Glutamatergic neuron (in vitro differentiated cells): ENCODE measurements around the gene RXRG. TPM values are rescaled to one million over a fixed set of nuclear protein-coding genes. Genes with fewer than 3 reads are reported as not detected.

Experiments used
- DNase-seq: peaks from one replicate; pipeline ENCODE4 v3.0.0; 2022
- H3K27ac Mint-ChIP-seq: one replicate; pipeline ENCODE4 v1.8.0; 2020; ENCODE audit warnings: mild to moderate bottlenecking, mixed read lengths, inconsistent platforms; ENCODE audit not compliant: unreplicated experiment
- H3K27me3 Mint-ChIP-seq: one replicate; pipeline ENCODE4 v1.8.0; 2020; ENCODE audit warnings: mild to moderate bottlenecking, moderate library complexity, mixed read lengths, inconsistent platforms; ENCODE audit not compliant: unreplicated experiment
- H3K36me3 Mint-ChIP-seq: one replicate; pipeline ENCODE4 v1.8.0; 2020; ENCODE audit warnings: mild to moderate bottlenecking, mixed read lengths, inconsistent platforms; ENCODE audit not compliant: unreplicated experiment
- H3K4me1 Mint-ChIP-seq: one replicate; pipeline ENCODE4 v1.8.0; 2020; ENCODE audit warnings: mild to moderate bottlenecking, low read depth, mixed read lengths, inconsistent platforms; ENCODE audit not compliant: unreplicated experiment
- H3K4me3 Mint-ChIP-seq: one replicate; pipeline ENCODE4 v1.8.0; 2020; ENCODE audit warnings: mild to moderate bottlenecking, mixed read lengths, inconsistent platforms; ENCODE audit not compliant: unreplicated experiment
- H3K9me3 Mint-ChIP-seq: one replicate; pipeline ENCODE4 v1.8.0; 2020; ENCODE audit warnings: mild to moderate bottlenecking, moderate library complexity, mixed read lengths, inconsistent platforms; ENCODE audit not compliant: unreplicated experiment
- total RNA-seq: library from RNA; stranded (reverse); fragmentation: NEBNext Ultra II Directional; extraction: Animal tissue kit (Norgen Biotek cat#: 25700); gene quantifications from one replicate; pipeline ENCODE4 v1.2.1, GENCODE V29; 2021; ENCODE audit not compliant: unreplicated experiment
- TF ChIP-seq, protein P1 (sequence below): fragments of 200-600 bp; sonication (generic); IDR thresholded peaks from one replicate; pipeline ENCODE4 v1.5.0; 2021; ENCODE audit not compliant: partially characterized antibody, unreplicated experiment

RXRG gene
- total RNA-seq, 1 donor from 2014 or later: 10.4 TPM

DNA sequence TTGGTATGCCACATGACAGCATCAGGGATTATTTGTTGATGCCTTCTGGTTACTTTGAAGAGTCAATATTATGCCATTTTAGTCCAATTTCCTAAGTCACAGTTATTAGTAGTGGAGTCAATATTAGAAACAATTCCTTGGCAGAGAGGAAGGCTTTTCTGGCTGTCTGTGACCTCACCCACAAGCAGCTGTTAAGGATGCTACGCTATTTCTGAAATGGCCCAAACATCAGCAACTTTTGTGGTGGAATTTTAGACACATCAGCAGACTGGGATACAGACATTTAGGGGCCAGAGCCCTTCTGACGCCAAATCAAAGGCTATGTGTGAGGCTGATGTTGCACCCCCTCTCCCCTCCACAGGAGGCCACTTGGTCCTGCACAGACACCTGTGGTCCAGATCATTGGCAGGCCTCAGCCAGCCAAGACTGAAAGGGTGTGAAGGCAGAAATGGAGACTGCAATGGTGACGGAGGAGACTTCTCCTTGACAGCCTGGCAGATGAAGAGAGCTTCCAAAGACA is 9.2 kb upstream of the RXRG start:
- no peaks in the 10 kb centered on the region for H3K36me3 Mint-ChIP-seq
- TF ChIP-seq, protein P1, sequence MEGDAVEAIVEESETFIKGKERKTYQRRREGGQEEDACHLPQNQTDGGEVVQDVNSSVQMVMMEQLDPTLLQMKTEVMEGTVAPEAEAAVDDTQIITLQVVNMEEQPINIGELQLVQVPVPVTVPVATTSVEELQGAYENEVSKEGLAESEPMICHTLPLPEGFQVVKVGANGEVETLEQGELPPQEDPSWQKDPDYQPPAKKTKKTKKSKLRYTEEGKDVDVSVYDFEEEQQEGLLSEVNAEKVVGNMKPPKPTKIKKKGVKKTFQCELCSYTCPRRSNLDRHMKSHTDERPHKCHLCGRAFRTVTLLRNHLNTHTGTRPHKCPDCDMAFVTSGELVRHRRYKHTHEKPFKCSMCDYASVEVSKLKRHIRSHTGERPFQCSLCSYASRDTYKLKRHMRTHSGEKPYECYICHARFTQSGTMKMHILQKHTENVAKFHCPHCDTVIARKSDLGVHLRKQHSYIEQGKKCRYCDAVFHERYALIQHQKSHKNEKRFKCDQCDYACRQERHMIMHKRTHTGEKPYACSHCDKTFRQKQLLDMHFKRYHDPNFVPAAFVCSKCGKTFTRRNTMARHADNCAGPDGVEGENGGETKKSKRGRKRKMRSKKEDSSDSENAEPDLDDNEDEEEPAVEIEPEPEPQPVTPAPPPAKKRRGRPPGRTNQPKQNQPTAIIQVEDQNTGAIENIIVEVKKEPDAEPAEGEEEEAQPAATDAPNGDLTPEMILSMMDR: no peak
- DNase-seq: no peak
- peaks cover 6% of the 10 kb centered on the region for H3K4me1 Mint-ChIP-seq
- peaks cover 3% of the 10 kb centered on the region for H3K9me3 Mint-ChIP-seq
- peaks cover 5% of the 10 kb centered on the region for H3K27me3 Mint-ChIP-seq
- no peak overlapping the region for H3K27ac Mint-ChIP-seq
- H3K4me3 Mint-ChIP-seq: no peak overlapping the region

DNA sequence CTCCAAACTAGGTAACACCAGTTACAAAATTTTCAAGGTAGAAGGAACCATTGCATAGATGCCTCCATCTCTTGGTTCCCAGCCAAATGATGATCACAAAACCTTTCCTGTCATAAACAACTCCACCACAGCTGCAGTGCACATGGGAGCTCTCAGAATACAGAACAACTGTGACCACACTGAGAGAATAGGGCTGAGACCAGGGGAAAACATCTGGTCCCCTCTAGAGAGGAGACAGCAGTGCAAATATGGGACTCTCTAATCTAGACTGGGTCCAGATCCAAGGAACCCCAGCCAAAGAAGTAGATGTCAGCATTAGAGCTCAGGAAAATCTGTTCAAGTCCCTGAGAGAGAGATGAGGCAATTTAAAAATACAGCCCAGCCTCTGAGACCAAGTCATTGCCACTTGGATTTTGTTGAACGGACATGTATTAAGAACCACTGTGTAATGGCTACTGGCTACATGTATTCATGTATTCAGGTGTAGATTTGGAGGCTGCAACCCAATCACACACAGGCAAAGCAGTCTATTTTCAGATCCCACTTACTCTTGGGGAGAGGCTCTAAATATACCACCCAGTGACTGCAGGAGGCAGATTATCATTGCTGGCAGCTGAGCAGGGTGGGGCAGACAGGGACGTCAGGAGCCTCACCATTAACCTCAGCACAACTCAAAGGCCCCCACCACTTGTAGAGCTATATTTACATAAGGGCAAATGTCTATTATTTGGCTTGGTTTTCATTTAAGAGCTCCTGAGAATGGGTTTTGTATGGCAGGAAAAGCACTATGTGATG is 7.6 kb upstream of the RXRG start:
- H3K36me3 Mint-ChIP-seq: no peaks in the 10 kb centered on the region
- DNase-seq: no peak
- TF ChIP-seq, protein P1: no peak
- H3K4me3 Mint-ChIP-seq: no peak overlapping the region
- peaks cover 3% of the 10 kb centered on the region for H3K9me3 Mint-ChIP-seq
- H3K4me1 Mint-ChIP-seq: peaks cover 15% of the 10 kb centered on the region
- H3K27ac Mint-ChIP-seq: no peak overlapping the region
- peaks cover 5% of the 10 kb centered on the region for H3K27me3 Mint-ChIP-seq

DNA sequence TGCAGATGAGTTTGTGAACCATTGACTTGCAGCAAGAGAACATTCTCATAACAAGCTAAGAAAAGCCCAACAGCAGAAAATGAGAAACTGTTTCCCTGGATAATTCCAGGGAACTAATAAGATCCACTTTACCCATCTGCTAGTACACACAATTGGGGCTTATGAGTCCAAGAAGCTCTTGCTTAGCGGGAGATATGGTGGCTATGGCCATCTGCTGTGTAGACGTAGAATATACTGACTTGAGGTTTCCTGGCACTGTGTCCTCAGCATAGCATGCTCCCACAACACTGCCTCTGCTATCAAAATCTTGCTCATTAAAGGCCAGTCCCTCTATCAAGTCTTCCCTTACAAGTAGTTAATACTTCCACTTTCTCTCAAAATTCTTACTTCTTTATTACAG is 6.8 kb upstream of the RXRG start:
- Mint-ChIP-seq H3K27me3 (peaks cover 5% of the 10 kb centered on the region), H3K4me3 (no peak overlapping the region), H3K36me3 (no peaks in the 10 kb centered on the region), H3K4me1 (peaks cover 13% of the 10 kb centered on the region), H3K9me3 (peaks cover 3% of the 10 kb centered on the region), H3K27ac (no peak overlapping the region)
- TF ChIP-seq, protein P1: no peak
- DNase-seq: no peak

DNA sequence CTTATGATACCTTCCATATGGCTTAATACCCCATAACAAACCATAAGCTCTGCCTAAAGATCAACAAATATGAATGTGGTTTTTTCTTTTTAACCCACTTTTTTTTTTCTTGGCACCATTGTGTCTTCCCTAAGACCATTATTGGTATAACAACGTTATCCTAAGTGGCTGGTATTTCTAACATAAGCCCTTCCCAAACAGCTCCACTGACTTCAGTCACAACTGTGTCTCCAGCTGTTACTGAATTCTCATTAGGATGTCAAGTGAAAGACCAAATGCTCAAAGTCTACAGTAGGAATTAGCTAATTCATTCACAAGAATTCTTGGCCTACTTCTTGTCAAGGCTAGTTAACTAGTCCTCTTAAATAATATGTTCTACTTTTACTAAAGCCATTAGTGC is 4.2 kb upstream of the RXRG start:
- TF ChIP-seq, protein P1: no peak
- Mint-ChIP-seq H3K36me3 (no peaks in the 10 kb centered on the region), H3K9me3 (no peaks in the 10 kb centered on the region), H3K27me3 (peaks cover 3% of the 10 kb centered on the region), H3K4me3 (no peak overlapping the region), H3K27ac (no peak overlapping the region), H3K4me1 (peaks cover 16% of the 10 kb centered on the region)
- DNase-seq: no peak

DNA sequence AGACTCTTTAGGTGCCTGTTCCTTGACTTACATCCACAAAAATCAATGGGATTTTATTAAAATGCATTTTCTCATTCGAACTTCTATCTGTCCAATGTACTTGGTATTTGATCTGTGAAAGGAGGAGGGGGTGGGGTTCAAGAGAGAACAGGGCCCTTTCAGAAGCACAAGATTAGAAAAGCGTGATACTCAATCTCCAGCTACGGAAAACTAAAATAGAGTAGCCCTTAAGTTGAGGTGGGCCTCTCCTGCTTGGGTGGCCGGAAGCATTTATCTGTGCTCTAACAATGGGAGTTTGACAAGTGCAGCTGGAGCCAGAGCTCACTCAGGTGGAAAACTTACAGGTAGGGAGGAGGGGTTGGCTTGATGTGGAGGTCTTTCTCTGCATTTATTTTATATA is 462 bp upstream of the RXRG start:
- TF ChIP-seq, protein P1: no peak
- H3K27me3 Mint-ChIP-seq: no peaks in the 10 kb centered on the region
- no peak overlapping the region for H3K4me3 Mint-ChIP-seq
- no peaks in the 10 kb centered on the region for H3K36me3 Mint-ChIP-seq
- H3K27ac Mint-ChIP-seq: no peak overlapping the region
- DNase-seq: no peak
- H3K4me1 Mint-ChIP-seq: peaks cover 37% of the 10 kb centered on the region
- no peaks in the 10 kb centered on the region for H3K9me3 Mint-ChIP-seq
